ENCODE results near the gene RPL27A.

RPL27A gene

GRCh38 chr11:8704136-8704535, 21.5 kb downstream of the RPL27A start:
- POLR2A ChIA-PET: no interaction called here

DNA sequence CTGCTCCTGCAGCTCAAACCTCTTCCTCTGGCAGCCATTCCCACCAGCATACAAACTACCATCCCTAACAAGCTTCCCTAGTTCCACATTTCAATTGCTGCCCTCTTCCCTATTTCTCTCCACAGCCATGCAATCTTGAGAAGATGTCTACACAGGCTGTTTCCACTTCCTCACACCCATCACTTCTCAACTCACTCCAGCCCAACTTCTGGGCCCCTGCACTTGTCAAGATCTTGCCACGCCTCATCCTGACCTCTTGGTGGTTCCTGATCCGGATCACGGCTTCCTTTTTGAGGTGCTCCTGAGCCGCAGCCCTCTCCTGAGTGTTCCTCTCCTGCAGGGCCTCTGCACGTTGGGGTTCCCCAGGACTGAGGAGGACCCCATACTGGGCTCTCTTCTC, 22.6 kb downstream of the RPL27A start:
- Histone ChIP-seq H3K4me3 (ENCODE audit: low read depth, low read length) (no peak overlapping the region), H3K36me3 (ENCODE audit: control insufficient read depth in 2 of 2, insufficient read depth in 1 of 2, low read length in 2 of 2) (peaks cover 0 to 21% of the 10 kb centered on the region in 2 experiments; a peak in 1 of 3 replicates), H3K9me3 (ENCODE audit: control insufficient read depth, insufficient read depth, low read depth, low read length) (no peaks in the 10 kb centered on the region), H3K4me1 (ENCODE audit: control insufficient read depth, insufficient read depth, low read length) (no peaks in the 10 kb centered on the region), H3K27ac (ENCODE audit: extremely low read depth, low read depth, low read length) (no peak overlapping the region)
- ChIA-PET POLR2A (no interaction called here), CTCF (no interaction called here)
- TF ChIP-seq ZNF302 (tag by site-specific recombination; IDR thresholded peaks at IDR 0.05; ENCODE audit: low read depth) (no peak), ZFHX2 (tag by site-specific recombination; conservative IDR thresholded peaks at IDR 0.05) (no peak), ZNF341 (tag by site-specific recombination; IDR thresholded peaks at IDR 0.05; ENCODE audit: low read depth) (no peak), ZNF626 (tag by site-specific recombination; IDR thresholded peaks at IDR 0.05) (no peak), ZNF654 (tag by site-specific recombination; IDR thresholded peaks at IDR 0.05; ENCODE audit: low read depth) (no peak), ZNF292 (tag by site-specific recombination; IDR thresholded peaks at IDR 0.05; ENCODE audit: borderline replicate concordance, low read depth) (no peak), ZNF501 (tag by site-specific recombination; IDR thresholded peaks at IDR 0.05) (no peak), ZNF600 (tag by site-specific recombination; IDR thresholded peaks at IDR 0.05) (no peak), ZNF707 (tag by site-specific recombination; IDR thresholded peaks at IDR 0.05) (no peak)

More at GRCh38 chr11:8704136-8704535, 21.5 kb downstream of the RPL27A start:
- Histone ChIP-seq H3K9me3 (ENCODE audit: control insufficient read depth, insufficient read depth, low read depth, low read length) (no peaks in the 10 kb centered on the region), H3K4me1 (ENCODE audit: control insufficient read depth, insufficient read depth, low read length) (no peaks in the 10 kb centered on the region), H3K4me3 (ENCODE audit: low read depth, low read length) (no peak overlapping the region), H3K27ac (ENCODE audit: extremely low read depth, low read depth, low read length) (no peak overlapping the region), H3K36me3 (ENCODE audit: control insufficient read depth in 2 of 2, insufficient read depth in 1 of 2, low read length in 2 of 2) (peaks cover 0 to 24% of the 10 kb centered on the region in 2 experiments; a peak in 1 of 3 replicates)
- CTCF ChIA-PET: interaction anchor here (1.2 kb wide), 1 partner anchor 106 kb away, joined by 3 read pairs; no protein-coding TSS in a partner anchor
- TF ChIP-seq, protein P1, sequence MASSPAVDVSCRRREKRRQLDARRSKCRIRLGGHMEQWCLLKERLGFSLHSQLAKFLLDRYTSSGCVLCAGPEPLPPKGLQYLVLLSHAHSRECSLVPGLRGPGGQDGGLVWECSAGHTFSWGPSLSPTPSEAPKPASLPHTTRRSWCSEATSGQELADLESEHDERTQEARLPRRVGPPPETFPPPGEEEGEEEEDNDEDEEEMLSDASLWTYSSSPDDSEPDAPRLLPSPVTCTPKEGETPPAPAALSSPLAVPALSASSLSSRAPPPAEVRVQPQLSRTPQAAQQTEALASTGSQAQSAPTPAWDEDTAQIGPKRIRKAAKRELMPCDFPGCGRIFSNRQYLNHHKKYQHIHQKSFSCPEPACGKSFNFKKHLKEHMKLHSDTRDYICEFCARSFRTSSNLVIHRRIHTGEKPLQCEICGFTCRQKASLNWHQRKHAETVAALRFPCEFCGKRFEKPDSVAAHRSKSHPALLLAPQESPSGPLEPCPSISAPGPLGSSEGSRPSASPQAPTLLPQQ (tag by site-specific recombination; IDR thresholded peaks at IDR 0.05): no peak

GRCh38 chr11:8706673-8707432, 24.3 kb downstream of the RPL27A start:
- Histone ChIP-seq H3K4me3 (ENCODE audit: low read depth, low read length) (no peak overlapping the region), H3K4me1 (ENCODE audit: control insufficient read depth, insufficient read depth, low read length) (no peaks in the 10 kb centered on the region), H3K9me3 (ENCODE audit: control insufficient read depth, insufficient read depth, low read depth, low read length) (no peaks in the 10 kb centered on the region), H3K27ac (ENCODE audit: extremely low read depth, low read depth, low read length) (no peak overlapping the region), H3K36me3 (ENCODE audit: control insufficient read depth in 2 of 2, insufficient read depth in 1 of 2, low read length in 2 of 2) (peaks cover 0 to 24% of the 10 kb centered on the region in 2 experiments; a peak in 1 of 3 replicates)
- CTCF ChIA-PET: no interaction called here
- TF ChIP-seq ZNF391 (tag by site-specific recombination; IDR thresholded peaks at IDR 0.05; ENCODE audit: borderline replicate concordance, low read depth) (no peak), ZNF660 (tag by site-specific recombination; IDR thresholded peaks at IDR 0.05) (no peak), HOXA7 (CRISPR knock-in tag; IDR thresholded peaks at IDR 0.05; ENCODE audit: borderline replicate concordance) (no peak), ZNF37A (tag by site-specific recombination; IDR thresholded peaks at IDR 0.05) (no peak), SETDB1 (IDR thresholded peaks at IDR 0.05; ENCODE audit: insufficient read length, low read length) (no peak), ZNF302 (tag by site-specific recombination; IDR thresholded peaks at IDR 0.05; ENCODE audit: low read depth) (no peak), ZNF335 (tag by site-specific recombination; conservative IDR thresholded peaks at IDR 0.05) (no peak), ZNF350 (tag by site-specific recombination; IDR thresholded peaks at IDR 0.05) (no peak), ZNF544 (tag by site-specific recombination; IDR thresholded peaks at IDR 0.05) (no peak), ZNF707 (tag by site-specific recombination; IDR thresholded peaks at IDR 0.05) (no peak), MYNN (tag by site-specific recombination; IDR thresholded peaks at IDR 0.05; ENCODE audit: borderline replicate concordance) (no peak)
- TF ChIP-seq, protein P2, sequence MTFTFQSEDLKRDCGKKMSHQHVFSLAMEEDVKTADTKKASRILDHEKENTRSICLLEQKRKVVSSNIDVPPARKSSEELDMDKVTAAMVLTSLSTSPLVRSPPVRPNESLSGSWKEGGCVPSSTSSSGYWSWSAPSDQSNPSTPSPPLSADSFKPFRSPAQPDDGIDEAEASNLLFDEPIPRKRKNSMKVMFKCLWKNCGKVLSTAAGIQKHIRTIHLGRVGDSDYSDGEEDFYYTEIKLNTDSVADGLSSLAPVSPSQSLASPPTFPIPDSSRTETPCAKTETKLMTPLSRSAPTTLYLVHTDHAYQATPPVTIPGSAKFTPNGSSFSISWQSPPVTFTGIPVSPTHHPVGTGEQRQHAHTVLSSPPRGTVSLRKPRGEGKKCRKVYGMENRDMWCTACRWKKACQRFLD (tag by site-specific recombination; IDR thresholded peaks at IDR 0.05): no peak
- POLR2A ChIA-PET: no interaction called here
